ENCODE results near the gene TMEM163. TPM values are rescaled to one million over a fixed set of nuclear protein-coding genes. Genes with fewer than 3 reads are reported as not detected.

Gene TMEM163
- total RNA-seq, 2 experiments from 2014 or later = 0.12 TPM; not detected in 1

DNA sequence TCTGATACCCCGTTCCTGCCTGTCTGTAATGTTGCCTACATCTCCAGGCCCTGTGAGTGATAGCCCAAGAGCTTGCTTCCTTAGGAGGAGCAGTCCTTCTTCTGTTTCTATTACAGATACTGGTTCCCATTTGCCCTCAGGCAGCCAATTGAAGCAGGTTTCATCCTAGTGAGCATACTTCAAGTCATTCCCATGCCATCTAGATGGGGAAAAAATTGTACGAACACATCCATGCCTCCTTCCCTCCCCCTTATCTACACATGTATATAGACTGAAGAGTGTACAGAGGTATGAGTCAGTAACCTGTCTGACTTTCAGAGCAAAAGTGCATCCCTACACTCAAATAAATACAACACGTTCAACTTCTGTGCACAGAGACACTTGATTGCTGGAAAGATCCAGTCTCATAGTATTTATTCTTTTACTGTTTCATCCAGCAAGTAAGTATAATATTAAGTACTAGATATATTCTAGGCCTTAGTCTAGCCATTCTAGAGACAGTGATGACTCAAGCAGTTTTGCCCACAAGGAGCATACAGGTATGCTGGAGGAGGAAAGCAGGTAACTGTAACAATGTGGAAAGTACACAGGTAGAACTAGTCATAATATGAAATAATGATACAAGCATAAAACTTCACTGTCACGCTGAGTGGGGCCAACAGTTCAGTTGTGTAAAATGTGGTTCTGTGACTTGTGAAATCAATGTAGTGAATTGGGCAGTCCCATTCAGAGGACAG lies 311.5 kb downstream of the TMEM163 start:
- intact Hi-C loops (cut with micrococcal nuclease) = no loop called here
- Mint-ChIP-seq H3K9me3 (no peaks in the 10 kb centered on the region), H3K36me3 (peaks cover 13% of the 10 kb centered on the region), H3K27ac (no peak overlapping the region), H3K4me3 (no peak overlapping the region), H3K27me3 (no peaks in the 10 kb centered on the region), H3K4me1 (ENCODE audit: low read depth) (peaks cover 36% of the 10 kb centered on the region)
- CTCF ChIA-PET = interaction anchor here (1.0 kb wide), 1 partner anchor 44 kb away, joined by 3 read pairs; no protein-coding TSS in a partner anchor
- no peak for DNase-seq
- POLR2A ChIA-PET = no interaction called here

DNA sequence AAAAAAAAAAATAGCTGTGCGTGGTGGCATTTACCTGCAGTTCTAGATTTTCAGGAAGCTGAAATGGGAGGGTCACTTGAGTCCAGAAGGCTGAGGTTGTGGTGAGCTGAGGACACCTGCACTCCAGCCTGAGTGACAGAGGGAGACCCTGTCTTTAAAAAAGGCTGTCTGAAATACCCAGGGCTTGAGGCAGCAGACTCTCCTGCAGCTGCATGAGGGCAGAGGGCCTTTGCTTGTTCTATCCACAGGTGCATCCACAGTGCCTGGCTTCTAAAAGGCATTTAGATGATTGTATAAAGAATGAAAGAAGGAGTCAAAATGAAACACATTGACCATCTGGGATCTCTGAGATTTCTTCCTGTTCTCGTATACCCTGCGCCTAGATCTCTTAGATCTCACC lies 312.1 kb downstream of the TMEM163 start:
- H3K27ac Mint-ChIP-seq = no peak overlapping the region
- CTCF ChIA-PET = interaction anchor here (0.8 to 1.0 kb wide), 3 partner anchors 44 to 287 kb away, joined by 3 to 6 read pairs (median 3); no protein-coding TSS in a partner anchor

DNA sequence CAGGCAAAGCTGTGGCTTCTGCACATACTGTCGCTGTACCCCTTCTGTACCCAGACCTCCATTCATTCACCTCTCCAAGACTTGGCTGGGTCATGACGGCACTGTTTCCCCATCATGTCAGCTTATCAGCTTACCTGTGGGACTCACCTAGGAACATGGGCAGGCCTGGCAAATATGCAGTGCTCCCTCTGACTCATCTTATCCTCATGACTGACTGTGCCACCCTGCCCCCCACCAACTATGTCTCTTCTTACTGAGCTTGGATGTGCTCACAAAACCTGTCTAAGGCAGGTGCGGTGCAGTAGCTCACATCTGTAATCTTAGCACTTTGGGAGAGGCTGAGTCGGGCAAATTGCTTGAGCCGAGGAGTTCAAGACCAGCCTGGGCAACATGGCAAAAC lies 312.5 kb downstream of the TMEM163 start:
- intact Hi-C loops (cut with micrococcal nuclease) = no loop called here
- Mint-ChIP-seq H3K4me1 (ENCODE audit: low read depth) (peaks cover 33% of the 10 kb centered on the region), H3K27me3 (no peaks in the 10 kb centered on the region), H3K4me3 (no peak overlapping the region), H3K9me3 (no peaks in the 10 kb centered on the region), H3K36me3 (peaks cover 14% of the 10 kb centered on the region), H3K27ac (no peak overlapping the region)
- CTCF ChIA-PET = interaction anchor here (0.8 to 1.0 kb wide), 3 partner anchors 45 to 286 kb away, joined by 3 to 6 read pairs (median 3); no protein-coding TSS in a partner anchor
- DNase-seq = no peak
- POLR2A ChIA-PET = no interaction called here

More for the DNA sequence above, 312.1 kb downstream of the TMEM163 start:
- intact Hi-C loops (cut with micrococcal nuclease) = no loop called here
- Mint-ChIP-seq H3K36me3 (peaks cover 14% of the 10 kb centered on the region), H3K27me3 (no peaks in the 10 kb centered on the region), H3K4me1 (ENCODE audit: low read depth) (peaks cover 35% of the 10 kb centered on the region), H3K9me3 (no peaks in the 10 kb centered on the region), H3K4me3 (no peak overlapping the region)
- POLR2A ChIA-PET = no interaction called here
- no peak for DNase-seq

Other genes with a start within 250 kb of the TMEM163 start
- gene ACMSD, start 119.6 kb upstream of the TMEM163 start, total RNA-seq = not detected
- 10 to 100 TPM; 25.1 to 25.7 TPM for gene CCNT2, start 199.8 kb upstream of the TMEM163 start, total RNA-seq